Smooth muscle cell (in vitro differentiated cells): ENCODE measurements around the gene BANP. TPM values are rescaled to one million over a fixed set of nuclear protein-coding genes. Genes with fewer than 3 reads are reported as not detected.
"Not testable (repeated sequence)": the region's sequence is repeated elsewhere in the genome, so short reads cannot be mapped to it uniquely, and the experiment has no call there.

ENCODE experiments used
- DNase-seq: peaks from one replicate; lab custom pipeline; 2025; ENCODE audit not compliant: unreplicated experiment; lab: John Stamatoyannopoulos, UW
- H2AFZ ChIP-seq: fragments of 200-600 bp; sonication (generic); 2 replicates; pipeline ENCODE4 v1.6.0; 2016; ENCODE audit warnings: antibody characterized with exemption, low read depth, mild to moderate bottlenecking
- H3F3A ChIP-seq: fragments of 200-600 bp; sonication (generic); 2 replicates; pipeline ENCODE4 v1.6.0; 2017; ENCODE audit warnings: antibody characterized with exemption, low read depth
- H3K27ac ChIP-seq: fragments of 200-600 bp; sonication (generic); 2 replicates; pipeline ENCODE4 v1.5.1; 2016; ENCODE audit warnings: low read depth, mild to moderate bottlenecking
- H3K27me3 ChIP-seq: fragments of 200-600 bp; sonication (generic); 2 replicates; pipeline ENCODE4 v1.6.1; 2016; ENCODE audit warnings: low read depth, mild to moderate bottlenecking
- H3K36me3 ChIP-seq: fragments of 200-600 bp; sonication (generic); 2 replicates; pipeline ENCODE4 v1.5.1; 2016; ENCODE audit warnings: low read depth
- H3K4me1 ChIP-seq: fragments of 200-600 bp; sonication (generic); 2 replicates; pipeline ENCODE4 v1.5.1; 2016; ENCODE audit warnings: low read depth
- H3K4me2 ChIP-seq: fragments of 200-600 bp; sonication (generic); 2 replicates; pipeline ENCODE4 v1.6.0; 2016; ENCODE audit warnings: mild to moderate bottlenecking
- H3K4me3 ChIP-seq: fragments of 200-600 bp; sonication (generic); 2 replicates; pipeline ENCODE4 v1.5.1; 2016; ENCODE audit warnings: mild to moderate bottlenecking
- H3K79me2 ChIP-seq: fragments of 200-600 bp; sonication (generic); 2 replicates; pipeline ENCODE4 v1.6.0; 2016; ENCODE audit warnings: low read depth, mild to moderate bottlenecking
- H3K9ac ChIP-seq: fragments of 200-600 bp; sonication (generic); 2 replicates; pipeline ENCODE4 v1.6.0; 2016; ENCODE audit warnings: low read depth
- H3K9me3 ChIP-seq: fragments of 200-600 bp; sonication (generic); replicated peaks from 2 replicates; pipeline ENCODE4 v1.5.1; 2016; ENCODE audit warnings: low read depth
- H4K20me1 ChIP-seq: fragments of 200-600 bp; sonication (generic); 2 replicates; pipeline ENCODE4 v1.6.0; 2016; ENCODE audit warnings: low read depth
- CTCF ChIP-seq: fragments of 200-600 bp; sonication (generic); IDR thresholded peaks from 2 replicates; pipeline ENCODE4 v1.5.1; 2017; ENCODE audit warnings: borderline replicate concordance, mild to moderate bottlenecking, antibody characterized with exemption; ENCODE audit not compliant: insufficient read depth, poor library complexity, severe bottlenecking
- WGBS: methylation state at CpG from one replicate; pipeline ENCODE4 v1.1.7; 2016; ENCODE audit warnings: low lambda C conversion rate; 5-methylcytosine and 5-hydroxymethylcytosine counted together
- polyA plus RNA-seq: library from polyadenylated mRNA; unstranded; fragments of >200 nt; fragmentation: Nextera tagmentation; extraction: Ambion mirVana; gene quantifications from 2 replicates; pipeline ENCODE4 v1.2.1, GENCODE V29; 2016
- total RNA-seq: library from RNA; depleted of rRNA; stranded (reverse); fragments of >200 nt; gene quantifications from 2 replicates; pipeline ENCODE4 v1.2.3, GENCODE V29; 2014

BANP gene
- total and polyA plus RNA-seq, 2 experiments from 2014 or later, result 11.5 to 19.5 TPM

GRCh38 chr16:88102597-88102996, 151.4 kb downstream of the BANP start:
- H2AFZ ChIP-seq, result no peak overlapping the region
- no peaks in the 10 kb centered on the region for H4K20me1 ChIP-seq
- TF ChIP-seq CTCF, result no peak
- no peaks in the 10 kb centered on the region for H3K79me2 ChIP-seq
- no peaks in the 10 kb centered on the region for H3K9me3 ChIP-seq
- 95% methylated on average over 17 of the region's 17 CpGs for WGBS
- no peak for DNase-seq
- no peaks in the 10 kb centered on the region for H3K4me1 ChIP-seq
- no peak overlapping the region for H3K27ac ChIP-seq
- H3K36me3 ChIP-seq, result no peaks in the 10 kb centered on the region
- H3K27me3 ChIP-seq, result no peaks in the 10 kb centered on the region
- no peaks in the 10 kb centered on the region for H3F3A ChIP-seq
- H3K4me2 ChIP-seq, result no peak overlapping the region
- H3K9ac ChIP-seq, result no peak overlapping the region
- no peak overlapping the region for H3K4me3 ChIP-seq

GRCh38 chr16:88103011-88103410, 151.8 kb downstream of the BANP start:
- TF ChIP-seq CTCF, result no peak
- no peak overlapping the region for H3K27ac ChIP-seq
- no peak for DNase-seq
- no peak overlapping the region for H3K4me2 ChIP-seq
- H3K4me3 ChIP-seq, result no peak overlapping the region
- H3K36me3 ChIP-seq, result no peaks in the 10 kb centered on the region
- WGBS, result 95% methylated on average over 15 of the region's 15 CpGs
- H3K9ac ChIP-seq, result no peak overlapping the region
- no peaks in the 10 kb centered on the region for H3F3A ChIP-seq
- H3K27me3 ChIP-seq, result no peaks in the 10 kb centered on the region
- no peaks in the 10 kb centered on the region for H3K79me2 ChIP-seq
- no peak overlapping the region for H2AFZ ChIP-seq
- H4K20me1 ChIP-seq, result no peaks in the 10 kb centered on the region
- H3K9me3 ChIP-seq, result no peaks in the 10 kb centered on the region
- no peaks in the 10 kb centered on the region for H3K4me1 ChIP-seq

GRCh38 chr16:88103581-88104188, 152.5 kb downstream of the BANP start:
- Histone ChIP-seq H3F3A (no peaks in the 10 kb centered on the region), H2AFZ (no peak overlapping the region), H3K27me3 (no peaks in the 10 kb centered on the region), H3K4me2 (no peak overlapping the region), H3K27ac (no peak overlapping the region), H3K79me2 (no peaks in the 10 kb centered on the region), H3K4me3 (no peak overlapping the region), H3K9ac (no peak overlapping the region), H4K20me1 (no peaks in the 10 kb centered on the region), H3K9me3 (no peaks in the 10 kb centered on the region), H3K36me3 (no peaks in the 10 kb centered on the region), H3K4me1 (no peaks in the 10 kb centered on the region)
- WGBS, result 95% methylated on average over 27 of the region's 28 CpGs
- DNase-seq, result no peak
- no peak for TF ChIP-seq CTCF

- H3K9ac ChIP-seq, H3K27ac ChIP-seq, DNase-seq, H2AFZ ChIP-seq, H4K20me1 ChIP-seq, H3K4me2 ChIP-seq, H3K4me3 ChIP-seq, H3K9me3 ChIP-seq, H3K4me1 ChIP-seq, H3F3A ChIP-seq, H3K27me3 ChIP-seq, H3K79me2 ChIP-seq, H3K36me3 ChIP-seq: not testable (repeated sequence)
- WGBS, result 92% methylated on average over 17 of the region's 17 CpGs
Observed at GRCh38 chr16:88104363-88104762, 153.1 kb downstream of the BANP start.

- not testable (repeated sequence) for H3K9ac ChIP-seq, H3K27ac ChIP-seq, H4K20me1 ChIP-seq, H3F3A ChIP-seq, H3K27me3 ChIP-seq, H3K4me2 ChIP-seq, H3K9me3 ChIP-seq, H3K4me1 ChIP-seq, H3K79me2 ChIP-seq, H3K4me3 ChIP-seq, DNase-seq, H2AFZ ChIP-seq, H3K36me3 ChIP-seq
- 96% methylated on average over 7 of the region's 7 CpGs for WGBS
Observed at GRCh38 chr16:88105574-88106140, 154.4 kb downstream of the BANP start.

- H3F3A ChIP-seq, H3K9me3 ChIP-seq, H2AFZ ChIP-seq, H3K4me3 ChIP-seq, H3K4me2 ChIP-seq, H3K9ac ChIP-seq, H4K20me1 ChIP-seq, DNase-seq, H3K36me3 ChIP-seq, H3K79me2 ChIP-seq, H3K4me1 ChIP-seq, H3K27me3 ChIP-seq, H3K27ac ChIP-seq: not testable (repeated sequence)
- 95% methylated on average over 12 of the region's 12 CpGs for WGBS
Observed at GRCh38 chr16:88106566-88106965, 155.3 kb downstream of the BANP start.
